HepG2 (cell line): ENCODE measurements around the gene DVL3. TPM values are rescaled to one million over a fixed set of nuclear protein-coding genes. Genes with fewer than 3 reads are reported as not detected.

Experiments
- DNMT1 ChIP-seq: sonication (generic); formaldehyde crosslinking; IDR thresholded peaks from 2 replicates; pipeline ENCODE4 v1.5.1; 2020; ENCODE audit warnings: mild to moderate bottlenecking, missing genetic modification reagents
- IKZF4 ChIP-seq: sonication (generic); formaldehyde crosslinking; IDR thresholded peaks from 2 replicates; pipeline ENCODE4 v1.5.1; 2020; ENCODE audit warnings: borderline replicate concordance, mild to moderate bottlenecking, low read depth, missing genetic modification reagents; ENCODE audit errors: not compliant biosample characterization
- KDM6A ChIP-seq: IDR thresholded peaks from 2 replicates; pipeline ENCODE4 v1.6.1; 2016; ENCODE audit warnings: low read depth
- KLF13 ChIP-seq: sonication (generic); formaldehyde crosslinking; IDR thresholded peaks from 2 replicates; pipeline ENCODE4 v1.4.0; 2020; ENCODE audit warnings: mild to moderate bottlenecking, missing genetic modification reagents
- MEIS1 ChIP-seq: sonication (generic); formaldehyde crosslinking; IDR thresholded peaks from 2 replicates; pipeline ENCODE4 v1.9.0; 2021; ENCODE audit warnings: mild to moderate bottlenecking, missing genetic modification reagents, moderate library complexity, borderline replicate concordance
- MTF2 ChIP-seq: sonication (generic); formaldehyde crosslinking; IDR thresholded peaks from 2 replicates; pipeline ENCODE4 v1.5.0; 2020; ENCODE audit warnings: missing genetic modification reagents, borderline replicate concordance
- SYNCRIP ChIP-seq: fragments of 200-400 bp; formaldehyde crosslinking; IDR thresholded peaks from 2 replicates; pipeline ENCODE4 v1.6.1; 2018; ENCODE audit warnings: mild to moderate bottlenecking, low read depth, low read length; ENCODE audit not compliant: insufficient read depth
- TAF1 ChIP-seq: sonication (generic); formaldehyde crosslinking; IDR thresholded peaks from 2 replicates; pipeline ENCODE4 v1.4.0; 2020; ENCODE audit warnings: missing genetic modification reagents
- TARDBP ChIP-seq: sonication (generic); formaldehyde crosslinking; IDR thresholded peaks from 2 replicates; pipeline ENCODE4 v1.8.0; 2022; ENCODE audit warnings: mild to moderate bottlenecking, missing genetic modification reagents
- TOPORS ChIP-seq: sonication (generic); formaldehyde crosslinking; IDR thresholded peaks from 2 replicates; pipeline ENCODE4 v1.8.0; 2023; ENCODE audit warnings: mild to moderate bottlenecking, missing genetic modification reagents
- ZBTB1 ChIP-seq: sonication (generic); formaldehyde crosslinking; IDR thresholded peaks from 2 replicates; pipeline ENCODE4 v1.4.0; 2020; ENCODE audit warnings: missing genetic modification reagents, borderline replicate concordance
- ZFP90 ChIP-seq: sonication (generic); formaldehyde crosslinking; IDR thresholded peaks from 2 replicates; pipeline ENCODE4 v1.8.0; 2022; ENCODE audit warnings: missing genetic modification reagents, mild to moderate bottlenecking, inconsistent platforms, borderline replicate concordance
- ZNF180 ChIP-seq: sonication (generic); formaldehyde crosslinking; IDR thresholded peaks from 2 replicates; pipeline ENCODE4 v1.4.0; 2020; ENCODE audit warnings: low read depth, missing genetic modification reagents, borderline replicate concordance
- ZNF230 ChIP-seq: sonication (generic); formaldehyde crosslinking; IDR thresholded peaks from 2 replicates; pipeline ENCODE4 v1.4.0; 2020; ENCODE audit warnings: mild to moderate bottlenecking, missing genetic modification reagents
- ZNF317 ChIP-seq: sonication (generic); formaldehyde crosslinking; IDR thresholded peaks from 2 replicates; pipeline ENCODE4 v1.5.0; 2020; ENCODE audit warnings: mild to moderate bottlenecking, missing genetic modification reagents
- ZNF33B ChIP-seq: sonication (generic); formaldehyde crosslinking; IDR thresholded peaks from 2 replicates; pipeline ENCODE4 v1.5.1; 2020; ENCODE audit warnings: mild to moderate bottlenecking, missing genetic modification reagents
- ZNF484 ChIP-seq: sonication (generic); formaldehyde crosslinking; IDR thresholded peaks from 2 replicates; pipeline ENCODE4 v1.5.1; 2020; ENCODE audit warnings: mild to moderate bottlenecking, low read depth, missing genetic modification reagents, borderline replicate concordance
- ZNF710 ChIP-seq: sonication (generic); formaldehyde crosslinking; IDR thresholded peaks from 2 replicates; pipeline ENCODE4 v1.5.0; 2020; ENCODE audit warnings: mild to moderate bottlenecking, missing genetic modification reagents, borderline replicate concordance
- ZSCAN25 ChIP-seq: sonication (generic); formaldehyde crosslinking; IDR thresholded peaks from 2 replicates; pipeline ENCODE4 v1.8.0; 2022; ENCODE audit warnings: mild to moderate bottlenecking, missing genetic modification reagents
- ZSCAN5A ChIP-seq: sonication (generic); formaldehyde crosslinking; IDR thresholded peaks from 2 replicates; pipeline ENCODE4 v1.8.0; 2022; ENCODE audit warnings: mild to moderate bottlenecking, missing genetic modification reagents, borderline replicate concordance
- polyA plus RNA-seq, 8 experiments: library from polyadenylated mRNA; depleted of rRNA in 3 of 8; stranded (reverse) in 7 of 8; unstranded in 1 of 8; fragments of >200 nt; fragmentation: Illumina TruSeq in 4 of 8; extraction: Trizol in 4 of 8; gene quantifications; 2 replicates each; pipeline versions ENCODE4 v1.2.1 to v1.2.3, GENCODE V29; 2011 to 2016; ENCODE audit warnings: low read depth in 4 of 8, missing spikeins in 1 of 8, mixed read lengths in 1 of 8; ENCODE audit not compliant: insufficient read depth in 1 of 8
- total RNA-seq, 5 experiments: library from RNA; depleted of rRNA; stranded (reverse); fragments of >200 nt; fragmentation: Illumina TruSeq; extraction: Trizol; gene quantifications; 2 replicates each; pipeline ENCODE4 v1.2.3, GENCODE V29; 2016; ENCODE audit warnings: low read depth in 1 of 5
- TF ChIP-seq, protein P1 (sequence below): sonication (generic); formaldehyde crosslinking; IDR thresholded peaks from 2 replicates; pipeline ENCODE4 v1.5.1; 2020; ENCODE audit warnings: missing genetic modification reagents, mild to moderate bottlenecking, borderline replicate concordance
- TF ChIP-seq, protein P2 (sequence below): sonication (generic); formaldehyde crosslinking; IDR thresholded peaks from 2 replicates; pipeline ENCODE4 v1.8.0; 2022; ENCODE audit warnings: mild to moderate bottlenecking, missing genetic modification reagents, moderate library complexity

Gene DVL3
- total and polyA plus RNA-seq, 2 of the 13 experiments (the other 11 are each of a cell fraction or from before 2014, with no cell fraction given), result 29.0 to 36.1 TPM

DNA sequence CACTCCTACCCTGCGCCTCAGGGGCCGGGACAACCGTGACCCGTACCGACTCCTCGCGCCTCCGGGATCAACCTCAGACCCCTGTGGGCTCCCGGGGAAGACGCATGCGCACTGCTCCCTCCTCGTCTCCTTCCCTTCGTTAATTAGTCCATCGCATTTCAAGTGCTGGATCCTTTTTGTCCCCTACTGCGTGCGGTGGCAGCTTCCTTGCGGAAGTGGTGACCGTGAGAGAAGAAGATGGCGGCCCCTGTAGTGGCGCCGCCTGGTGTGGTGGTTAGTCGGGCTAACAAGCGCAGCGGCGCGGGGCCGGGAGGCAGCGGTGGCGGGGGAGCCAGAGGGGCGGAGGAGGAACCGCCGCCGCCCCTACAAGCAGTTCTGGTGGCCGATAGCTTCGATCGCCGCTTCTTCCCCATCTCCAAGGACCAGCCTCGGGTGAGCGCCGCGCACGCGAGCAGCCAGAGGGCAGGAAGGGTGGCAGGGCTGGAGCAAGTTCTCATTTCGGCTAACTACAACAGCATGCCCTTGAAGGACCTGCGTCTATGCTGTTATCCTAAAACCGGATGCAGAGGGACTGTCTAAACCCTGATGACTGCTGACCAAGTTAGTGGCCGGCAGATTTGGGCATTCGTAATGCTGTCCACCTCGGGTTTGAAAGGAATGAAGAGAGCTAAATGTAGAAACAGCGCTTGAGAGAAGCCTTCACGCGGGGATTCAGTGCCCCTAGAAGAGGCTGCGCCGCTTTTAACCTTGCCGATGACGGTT is 19.8 kb upstream of the DVL3 start, which contains the start of gene EIF2B5 (continued):
- TF ChIP-seq ZSCAN5A (CRISPR knock-in tag), result no peak
- TF ChIP-seq SYNCRIP, result no peak
- TF ChIP-seq, protein P1, sequence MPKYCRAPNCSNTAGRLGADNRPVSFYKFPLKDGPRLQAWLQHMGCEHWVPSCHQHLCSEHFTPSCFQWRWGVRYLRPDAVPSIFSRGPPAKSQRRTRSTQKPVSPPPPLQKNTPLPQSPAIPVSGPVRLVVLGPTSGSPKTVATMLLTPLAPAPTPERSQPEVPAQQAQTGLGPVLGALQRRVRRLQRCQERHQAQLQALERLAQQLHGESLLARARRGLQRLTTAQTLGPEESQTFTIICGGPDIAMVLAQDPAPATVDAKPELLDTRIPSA (CRISPR knock-in tag), result peak; percentile 25; the same call in 1 of the 2 replicates
- TF ChIP-seq ZNF484, result no peak
- TF ChIP-seq ZNF317 (CRISPR knock-in tag), result no peak
- TF ChIP-seq ZNF33B, result 0 out of 2 replicates have a peak, but pooled peaks have one; percentile 26
- TF ChIP-seq MEIS1 (CRISPR knock-in tag), result 0 out of 2 replicates have a peak, but pooled peaks have one; percentile 64
- peak; percentile 29; the same call in 1 of the 2 replicates for TF ChIP-seq MTF2
- TF ChIP-seq IKZF4 (CRISPR knock-in tag), result peak; percentile 32
- peak; percentile 78 for TF ChIP-seq ZFP90
- no peak for TF ChIP-seq ZBTB1 (CRISPR knock-in tag)
- TF ChIP-seq TOPORS (CRISPR knock-in tag), result no peak; the same call in 1 of the 2 replicates
- TF ChIP-seq TAF1 (CRISPR knock-in tag), result peak; percentile 96
- peak; percentile 66; the same call in 1 of the 2 replicates for TF ChIP-seq ZNF710
- TF ChIP-seq KLF13 (CRISPR knock-in tag), result no peak
- peak; percentile 89 for TF ChIP-seq TARDBP (CRISPR knock-in tag)
- TF ChIP-seq KDM6A (CRISPR knock-in tag), result 0 out of 2 replicates have a peak, but pooled peaks have one; percentile 48
- no peak for TF ChIP-seq ZNF180 (CRISPR knock-in tag)
- no peak for TF ChIP-seq DNMT1
- no peak for TF ChIP-seq ZSCAN25
- TF ChIP-seq, protein P2, sequence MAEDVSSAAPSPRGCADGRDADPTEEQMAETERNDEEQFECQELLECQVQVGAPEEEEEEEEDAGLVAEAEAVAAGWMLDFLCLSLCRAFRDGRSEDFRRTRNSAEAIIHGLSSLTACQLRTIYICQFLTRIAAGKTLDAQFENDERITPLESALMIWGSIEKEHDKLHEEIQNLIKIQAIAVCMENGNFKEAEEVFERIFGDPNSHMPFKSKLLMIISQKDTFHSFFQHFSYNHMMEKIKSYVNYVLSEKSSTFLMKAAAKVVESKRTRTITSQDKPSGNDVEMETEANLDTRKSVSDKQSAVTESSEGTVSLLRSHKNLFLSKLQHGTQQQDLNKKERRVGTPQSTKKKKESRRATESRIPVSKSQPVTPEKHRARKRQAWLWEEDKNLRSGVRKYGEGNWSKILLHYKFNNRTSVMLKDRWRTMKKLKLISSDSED (CRISPR knock-in tag), result no peak
- 0 out of 2 replicates have a peak, but pooled peaks have one; percentile 54 for TF ChIP-seq ZNF230 (CRISPR knock-in tag)
